Measurements from ENCODE around the gene TSPO2.

The TSPO2 gene

GRCh38 chr6:41078101-41078500 lies 35.8 kb downstream of the TSPO2 start:
- no peaks in the 10 kb centered on the region for H3K9me3 ChIP-seq (ENCODE audit: low read length)
- H2AFZ ChIP-seq (ENCODE audit: low read length), result no peak overlapping the region
- H3K4me2 ChIP-seq (ENCODE audit: low read length), result no peak overlapping the region
- H3K27ac ChIP-seq (ENCODE audit: low read depth, low read length, poor library complexity, severe bottlenecking), result no peak overlapping the region
- H3K4me1 ChIP-seq (ENCODE audit: insufficient read depth, low read length, severe bottlenecking), result peaks cover 65% of the 10 kb centered on the region
- no peaks in the 10 kb centered on the region for H3K27me3 ChIP-seq (ENCODE audit: insufficient read depth, low read length)
- no peak overlapping the region for H3K9ac ChIP-seq (ENCODE audit: low read length)
- no peaks in the 10 kb centered on the region for H3F3A ChIP-seq (ENCODE audit: insufficient read depth, low read length)
- peaks cover 71% of the 10 kb centered on the region for H3K79me2 ChIP-seq (ENCODE audit: insufficient read depth, low read length)
- 0 out of 2 replicates have a peak, but pooled peaks cover 2% of the 10 kb centered on the region for H4K20me1 ChIP-seq (ENCODE audit: insufficient read depth, low read length)
- TF ChIP-seq CTCF (IDR thresholded peaks at IDR 0.05; ENCODE audit: low read length) (no peak), EZH2 (IDR thresholded peaks at IDR 0.05; ENCODE audit: borderline replicate concordance, low read length) (no peak)
- peaks cover 50% of the 10 kb centered on the region for H3K36me3 ChIP-seq (ENCODE audit: insufficient read depth, low read length)
- H3K9me2 ChIP-seq (ENCODE audit: low read depth, low read length), result no peaks in the 10 kb centered on the region
- H3K4me3 ChIP-seq (ENCODE audit: low read depth, low read length, poor library complexity, severe bottlenecking), result no peak overlapping the region

- no peak overlapping the region for H3K4me2 ChIP-seq (ENCODE audit: low read length)
- no peaks in the 10 kb centered on the region for H3F3A ChIP-seq (ENCODE audit: insufficient read depth, low read length)
- H4K20me1 ChIP-seq (ENCODE audit: insufficient read depth, low read length), result 0 out of 2 replicates have a peak, but pooled peaks cover 5% of the 10 kb centered on the region
- no peak overlapping the region for H2AFZ ChIP-seq (ENCODE audit: low read length)
- no peaks in the 10 kb centered on the region for H3K27me3 ChIP-seq (ENCODE audit: insufficient read depth, low read length)
- peaks cover 63% of the 10 kb centered on the region for H3K4me1 ChIP-seq (ENCODE audit: insufficient read depth, low read length, severe bottlenecking)
- TF ChIP-seq CTCF (IDR thresholded peaks at IDR 0.05; ENCODE audit: low read length), result no peak
- TF ChIP-seq EZH2 (IDR thresholded peaks at IDR 0.05; ENCODE audit: borderline replicate concordance, low read length), result no peak
- H3K36me3 ChIP-seq (ENCODE audit: insufficient read depth, low read length), result peaks cover 60% of the 10 kb centered on the region
- H3K79me2 ChIP-seq (ENCODE audit: insufficient read depth, low read length), result peaks cover 62% of the 10 kb centered on the region
- H3K9ac ChIP-seq (ENCODE audit: low read length), result no peak overlapping the region
- H3K9me3 ChIP-seq (ENCODE audit: low read length), result no peaks in the 10 kb centered on the region
- H3K27ac ChIP-seq (ENCODE audit: low read depth, low read length, poor library complexity, severe bottlenecking), result no peak overlapping the region
- H3K9me2 ChIP-seq (ENCODE audit: low read depth, low read length), result no peaks in the 10 kb centered on the region
- H3K4me3 ChIP-seq (ENCODE audit: low read depth, low read length, poor library complexity, severe bottlenecking), result no peak overlapping the region
These were observed 36.8 kb downstream of the TSPO2 start for GRCh38 chr6:41079080-41079479.

- Histone ChIP-seq H3K4me3 (ENCODE audit: low read depth, low read length, poor library complexity, severe bottlenecking) (no peak overlapping the region), H3F3A (ENCODE audit: insufficient read depth, low read length) (no peaks in the 10 kb centered on the region), H3K9me2 (ENCODE audit: low read depth, low read length) (no peaks in the 10 kb centered on the region), H3K79me2 (ENCODE audit: insufficient read depth, low read length) (peaks cover 47% of the 10 kb centered on the region), H3K4me2 (ENCODE audit: low read length) (no peak overlapping the region), H3K9me3 (ENCODE audit: low read length) (no peaks in the 10 kb centered on the region), H2AFZ (ENCODE audit: low read length) (no peak overlapping the region), H3K27ac (ENCODE audit: low read depth, low read length, poor library complexity, severe bottlenecking) (peak overlapping the region; percentile 54), H3K36me3 (ENCODE audit: insufficient read depth, low read length) (peaks cover 75% of the 10 kb centered on the region), H3K4me1 (ENCODE audit: insufficient read depth, low read length, severe bottlenecking) (peaks cover 48% of the 10 kb centered on the region), H3K9ac (ENCODE audit: low read length) (no peak overlapping the region), H4K20me1 (ENCODE audit: insufficient read depth, low read length) (0 out of 2 replicates have a peak, but pooled peaks cover 5% of the 10 kb centered on the region), H3K27me3 (ENCODE audit: insufficient read depth, low read length) (no peaks in the 10 kb centered on the region)
- no peak for TF ChIP-seq EZH2 (IDR thresholded peaks at IDR 0.05; ENCODE audit: borderline replicate concordance, low read length)
- TF ChIP-seq CTCF (IDR thresholded peaks at IDR 0.05; ENCODE audit: low read length), result no peak
These were observed 38.4 kb downstream of the TSPO2 start for GRCh38 chr6:41080621-41081020.
